ENCODE measurements around the gene AQP3.

GRCh38 chr9:33403941-33404787, 43.2 kb downstream of the AQP3 start:
- TF ChIP-seq POLR2A (IDR thresholded peaks at IDR 0.05; ENCODE audit: low read length) (no peak), GATA1 (IDR thresholded peaks at IDR 0.05; ENCODE audit: low read depth, low read length) (no peak)

All from erythroblast (primary cell).